Aorta (tissue), 5 donors: Measurements from ENCODE around the gene APLP1. TPM values are rescaled to one million over a fixed set of nuclear protein-coding genes. Genes with fewer than 3 reads are reported as not detected.
"Not testable (repeated sequence)": the region's sequence is repeated elsewhere in the genome, so short reads cannot be mapped to it uniquely, and the experiment has no call there.

Source experiments
- ATAC-seq: fragments of 200-7000 bp; cut with Tn5 transposase; one replicate; pipeline ENCODE4 v1.9.1; 2022; ENCODE audit warnings: moderate library complexity; ENCODE audit not compliant: low FRiP score
- DNase-seq, 2 donors: peaks; one replicate each; pipeline ENCODE4 v3.0.0-alpha.2; 2020
- H3K27ac ChIP-seq, 2 donors: one replicate each; pipeline ENCODE4 v1.5.1; 2013; ENCODE audit warnings: low read length in 2 of 2, mild to moderate bottlenecking in 2 of 2, moderate library complexity in 2 of 2, control low read depth in 1 of 2, inconsistent platforms in 1 of 2, low read depth in 1 of 2
- H3K27me3 ChIP-seq, 2 donors: one replicate each; pipeline ENCODE4 v1.6.1; 2013; ENCODE audit warnings: control low read depth in 1 of 2, low read length in 1 of 2, mild to moderate bottlenecking in 1 of 2, moderate library complexity in 1 of 2; ENCODE audit not compliant: insufficient read depth in 2 of 2, control insufficient read depth in 1 of 2
- H3K36me3 ChIP-seq, 2 donors: one replicate each; pipeline ENCODE4 v1.6.1; 2013; ENCODE audit warnings: control low read depth in 1 of 2, low read length in 1 of 2, mild to moderate bottlenecking in 1 of 2; ENCODE audit not compliant: insufficient read depth in 2 of 2, control insufficient read depth in 1 of 2
- H3K4me1 ChIP-seq, 2 donors: one replicate each; pipeline ENCODE4 v1.6.1; 2013; ENCODE audit warnings: low read length in 2 of 2, control low read depth in 1 of 2, mild to moderate bottlenecking in 1 of 2, moderate library complexity in 1 of 2; ENCODE audit not compliant: insufficient read depth in 2 of 2, control insufficient read depth in 1 of 2
- H3K4me3 ChIP-seq, 2 donors: one replicate each; pipeline ENCODE4 v1.5.1; 2013; ENCODE audit warnings: low read length in 2 of 2, control low read depth in 1 of 2, mild to moderate bottlenecking in 1 of 2
- H3K9me3 ChIP-seq: one replicate; pipeline ENCODE4 v1.6.1; 2013; ENCODE audit warnings: mild to moderate bottlenecking, low read length; ENCODE audit not compliant: control insufficient read depth
- WGBS, 2 donors: extraction: QIAGEN DNeasy Blood & Tissue Kit; methylation state at CpG; one replicate each; pipeline ENCODE4 v1.1.7; 2013; 5-methylcytosine and 5-hydroxymethylcytosine counted together
- intact Hi-C, 2 donors: fragments of 100-400 bp; cut with DNase I; formaldehyde crosslinking; loops; one replicate each; pipeline versions ENCODE4 v1.14.2 to v1.15.0; 2022
- polyA plus RNA-seq, 2 donors: library from polyadenylated mRNA; stranded (reverse); fragments of 200-250 nt; gene quantifications; one replicate each; pipeline ENCODE4 v1.2.3, GENCODE V29; 2013
- total RNA-seq, 2 donors: library from RNA; stranded (reverse); fragmentation: NEBNext Ultra II Directional; extraction: Animal tissue kit (Norgen Biotek cat#: 25700); gene quantifications; one replicate each; pipeline ENCODE4 v1.2.1, GENCODE V29; 2021
- donor health status: healthy with polysubstance abuse.
- donor health status: Bipolar disorder and iron deficiency.
- donor health status: DM: no; HTN: no; CAD: no.
- donor health status: DM: no; HTN: no; CAD: no.
- donor health status: DM: yes; HTN: yes; CAD: no.

Gene APLP1
- total and polyA plus RNA-seq, 4 donors, result 7.6 to 23.0 (median 13.2) TPM

DNA sequence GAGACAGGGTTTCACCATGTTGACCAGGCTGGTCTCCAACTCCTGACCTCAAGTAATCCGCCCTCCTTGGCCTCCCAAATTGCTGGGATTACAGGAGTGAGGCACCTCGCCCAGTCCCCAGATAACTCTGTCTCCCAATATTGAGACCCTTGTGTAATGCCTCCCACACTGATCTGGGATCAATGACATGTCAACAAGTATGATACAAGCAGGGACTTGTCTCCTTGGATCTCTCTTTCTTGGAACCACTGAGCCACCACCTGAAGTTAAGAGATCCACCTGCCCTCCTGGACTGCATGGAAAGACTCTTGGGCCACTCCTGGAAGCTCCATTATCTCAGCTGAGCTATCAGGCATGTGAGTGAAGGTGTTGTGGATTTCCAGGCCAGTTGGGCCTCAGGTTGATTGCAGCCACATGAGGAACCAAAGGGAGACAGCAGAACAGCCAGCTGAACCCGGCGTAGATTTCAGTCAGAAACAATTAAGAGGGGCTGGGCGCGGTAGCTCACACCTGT, 16.9 kb downstream of the APLP1 start:
- H3K4me1 ChIP-seq, result no peaks in the 10 kb centered on the region
- ATAC-seq (no peak), DNase-seq (no peak)
- 90 to 91% methylated on average over 6 of the region's 6 CpGs for WGBS, 2 donors
- intact Hi-C loops, result no loop called here
- no peaks in the 10 kb centered on the region for H3K27me3 ChIP-seq
- H3K9me3 ChIP-seq, result no peaks in the 10 kb centered on the region
- H3K27ac ChIP-seq, result no peak overlapping the region
- H3K36me3 ChIP-seq, result no peaks in the 10 kb centered on the region
- H3K4me3 ChIP-seq, result no peak overlapping the region

DNA sequence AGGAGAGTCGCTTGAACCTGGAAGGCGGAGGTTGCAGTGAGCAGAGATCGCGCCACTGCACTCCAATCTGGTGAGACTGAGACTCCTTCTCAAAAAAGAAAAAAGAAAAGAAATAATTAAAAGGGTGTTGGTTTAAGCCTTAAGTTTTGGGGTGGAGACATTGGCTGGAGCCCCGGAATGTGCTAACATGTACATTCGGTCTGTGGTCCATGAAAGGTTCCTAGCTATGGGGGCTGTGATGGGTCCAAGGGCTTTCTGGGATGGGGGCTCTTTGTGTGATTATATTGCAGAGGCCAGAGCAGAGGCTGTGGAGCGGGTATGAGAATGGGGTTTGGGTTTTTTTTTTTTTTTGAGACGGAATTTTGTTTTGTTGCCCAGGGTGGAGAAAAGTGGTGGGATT, 17.5 kb downstream of the APLP1 start:
- DNase-seq (no peak), ATAC-seq (no peak)
- intact Hi-C loops, result no loop called here

DNA sequence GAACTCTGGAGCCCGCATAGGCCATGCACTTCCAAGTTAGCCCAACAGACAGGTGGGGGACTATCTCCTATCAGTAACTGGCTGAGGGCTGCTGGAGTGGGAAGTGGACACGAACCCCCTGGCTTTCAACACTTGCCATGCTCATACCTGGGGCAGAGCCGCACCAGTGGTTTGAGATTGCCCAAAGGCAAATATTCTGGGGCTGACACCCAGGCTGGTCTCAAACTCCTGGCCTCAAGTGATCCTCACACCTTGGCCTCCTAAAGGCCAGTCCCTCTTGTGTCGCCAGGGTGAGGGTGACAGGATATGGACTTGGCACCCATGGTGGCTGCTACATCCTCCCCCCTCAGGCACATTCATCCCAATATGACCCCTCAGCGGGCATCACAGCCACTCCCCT, 18.8 kb downstream of the APLP1 start:
- Histone ChIP-seq H3K9me3 (no peaks in the 10 kb centered on the region), H3K27ac (no peak overlapping the region), H3K4me3 (no peak overlapping the region), H3K36me3 (no peaks in the 10 kb centered on the region), H3K4me1 (no peaks in the 10 kb centered on the region), H3K27me3 (no peaks in the 10 kb centered on the region)
- ATAC-seq, result no peak
- intact Hi-C loops, result no loop called here
- no peak for DNase-seq
- 93 to 94% methylated on average over 5 of the region's 5 CpGs for WGBS, 2 donors

More for the DNA sequence above, 17.5 kb downstream of the APLP1 start:
- 94 to 95% methylated on average over 7 of the region's 8 CpGs for WGBS, 2 donors
- no peaks in the 10 kb centered on the region for H3K27me3 ChIP-seq
- no peaks in the 10 kb centered on the region for H3K4me1 ChIP-seq
- no peak overlapping the region for H3K4me3 ChIP-seq
- H3K27ac ChIP-seq, result no peak overlapping the region
- H3K36me3 ChIP-seq, result no peaks in the 10 kb centered on the region
- no peaks in the 10 kb centered on the region for H3K9me3 ChIP-seq

DNA sequence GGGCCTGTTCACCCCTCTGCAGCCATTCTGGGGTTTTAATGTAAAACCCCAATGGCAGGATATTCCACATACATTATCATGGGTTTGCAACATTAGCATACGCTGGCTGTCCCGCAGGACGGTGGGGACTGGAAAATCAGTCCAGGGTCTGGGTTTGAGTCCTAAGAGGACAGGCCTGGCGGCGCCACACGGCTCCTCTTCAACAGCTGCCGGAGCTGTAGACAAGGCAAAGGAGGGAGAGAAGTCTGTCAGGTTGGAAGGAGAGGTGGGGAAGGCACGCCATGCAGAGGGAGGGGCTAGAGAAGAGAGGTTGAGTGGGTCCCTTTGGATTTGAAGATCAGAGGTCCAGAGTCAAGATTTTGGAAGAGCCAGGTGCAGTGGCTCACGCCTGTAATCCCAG, 20.0 kb downstream of the APLP1 start:
- ATAC-seq, result no peak
- Histone ChIP-seq H3K4me1 (no peaks in the 10 kb centered on the region), H3K9me3 (no peaks in the 10 kb centered on the region), H3K27me3 (no peaks in the 10 kb centered on the region), H3K4me3 (no peak overlapping the region), H3K27ac (no peak overlapping the region), H3K36me3 (no peaks in the 10 kb centered on the region)
- intact Hi-C loops, result no loop called here
- 91 to 92% methylated on average over 9 of the region's 9 CpGs for WGBS, 2 donors
- no peak for DNase-seq

DNA sequence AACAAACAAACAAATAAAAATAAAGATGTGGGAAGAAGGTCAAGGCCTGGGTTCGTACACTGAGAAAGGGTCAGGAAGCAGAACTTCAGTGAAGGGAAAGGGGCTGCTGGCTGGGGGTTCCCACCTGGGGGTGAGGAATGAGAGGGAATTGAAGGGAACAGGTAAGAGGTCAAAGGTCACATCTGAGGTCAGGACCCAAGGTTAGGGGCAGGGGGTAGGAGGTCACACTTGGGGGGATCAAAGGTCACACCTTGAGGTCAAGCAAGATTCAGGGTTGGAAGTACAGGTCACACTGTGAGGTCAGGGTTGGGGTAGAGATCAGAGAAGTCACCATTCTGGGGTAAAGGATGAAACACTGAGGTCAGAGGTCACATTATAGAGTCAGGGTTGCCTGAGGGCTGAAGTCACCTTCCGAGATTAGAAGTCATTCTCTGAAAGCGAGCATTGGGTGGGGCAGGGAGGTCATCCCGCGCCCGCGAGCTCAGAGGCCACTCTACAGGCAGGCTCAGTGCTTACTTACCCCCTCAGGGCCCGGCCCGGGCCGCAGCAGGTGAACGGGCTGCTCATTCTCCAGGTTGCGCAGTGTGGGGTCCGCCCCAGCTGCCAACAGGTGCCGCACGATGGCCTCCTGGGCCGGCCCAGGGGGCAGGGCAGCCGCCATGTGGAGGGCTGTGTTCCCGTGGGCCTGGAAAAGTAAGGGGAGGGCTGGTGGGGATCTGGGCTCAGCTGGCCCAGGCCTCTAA, 21.2 kb downstream of the APLP1 start:
- H3K36me3 ChIP-seq, result no peaks in the 10 kb centered on the region
- DNase-seq (no peak), ATAC-seq (no peak)
- no peaks in the 10 kb centered on the region for H3K4me1 ChIP-seq
- H3K9me3 ChIP-seq, result no peaks in the 10 kb centered on the region
- 95% methylated on average over 18 of the region's 18 CpGs for WGBS, 2 donors
- no peak overlapping the region for H3K4me3 ChIP-seq
- intact Hi-C loops, result no loop called here
- no peak overlapping the region for H3K27ac ChIP-seq
- H3K27me3 ChIP-seq, result no peaks in the 10 kb centered on the region

DNA sequence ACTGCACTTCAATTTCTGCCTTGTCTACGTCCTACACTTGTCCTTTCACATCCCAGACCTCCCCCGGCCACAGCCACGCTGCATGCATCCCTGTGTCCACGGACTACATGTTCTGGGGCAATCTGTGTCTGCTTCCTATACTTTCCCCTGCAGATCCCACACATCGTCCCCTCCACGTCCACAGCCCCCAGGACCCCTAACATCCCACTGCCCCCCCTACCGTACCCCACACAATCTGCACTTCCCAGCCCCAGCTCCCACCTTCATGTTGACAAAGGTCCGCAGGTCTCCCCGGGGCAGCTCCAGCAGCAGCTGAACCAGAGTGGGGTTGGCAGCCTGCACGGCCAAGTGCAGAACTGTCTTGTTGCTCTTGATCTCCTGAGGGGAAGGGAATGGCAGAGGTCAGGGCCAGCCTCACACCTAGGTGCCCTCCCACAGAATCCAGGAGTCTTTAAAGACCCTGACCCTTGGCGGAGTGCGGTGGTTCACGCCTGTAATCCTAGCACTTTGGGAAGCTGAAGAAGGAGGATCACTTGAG, 21.8 kb downstream of the APLP1 start:
- intact Hi-C loops, result no loop called here
- H3K4me3 ChIP-seq, result no peak overlapping the region
- no peaks in the 10 kb centered on the region for H3K4me1 ChIP-seq
- ATAC-seq, result no peak
- no peaks in the 10 kb centered on the region for H3K36me3 ChIP-seq
- 93 to 94% methylated on average over 13 of the region's 13 CpGs for WGBS, 2 donors
- no peak for DNase-seq
- no peak overlapping the region for H3K27ac ChIP-seq
- no peaks in the 10 kb centered on the region for H3K9me3 ChIP-seq
- no peaks in the 10 kb centered on the region for H3K27me3 ChIP-seq

DNA sequence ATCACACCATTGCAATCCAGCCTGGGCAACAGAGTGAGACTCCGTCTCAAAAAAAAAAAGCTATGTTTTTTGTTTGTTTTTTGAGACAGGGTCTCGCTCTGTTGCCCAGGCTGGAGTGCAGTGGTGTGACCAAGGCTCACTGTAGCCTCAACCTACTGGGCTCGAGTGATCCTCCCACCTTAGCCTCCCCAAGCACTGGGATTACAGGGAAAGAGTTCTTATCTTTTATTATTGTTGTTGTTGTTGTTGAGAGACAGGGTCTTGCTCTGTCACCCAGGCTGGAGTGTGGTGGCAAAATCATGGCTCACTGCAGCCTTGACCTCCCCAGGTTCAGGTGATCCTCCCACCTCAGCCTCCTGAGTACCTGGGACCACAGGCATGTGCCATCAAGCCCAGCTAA, 23.4 kb downstream of the APLP1 start:
- H3K27me3 ChIP-seq, ATAC-seq, H3K36me3 ChIP-seq, H3K9me3 ChIP-seq, intact Hi-C loops, H3K4me1 ChIP-seq, H3K27ac ChIP-seq, H3K4me3 ChIP-seq, DNase-seq: not testable (repeated sequence)
- 89 to 94% methylated on average over 3 of the region's 3 CpGs for WGBS, 2 donors

DNA sequence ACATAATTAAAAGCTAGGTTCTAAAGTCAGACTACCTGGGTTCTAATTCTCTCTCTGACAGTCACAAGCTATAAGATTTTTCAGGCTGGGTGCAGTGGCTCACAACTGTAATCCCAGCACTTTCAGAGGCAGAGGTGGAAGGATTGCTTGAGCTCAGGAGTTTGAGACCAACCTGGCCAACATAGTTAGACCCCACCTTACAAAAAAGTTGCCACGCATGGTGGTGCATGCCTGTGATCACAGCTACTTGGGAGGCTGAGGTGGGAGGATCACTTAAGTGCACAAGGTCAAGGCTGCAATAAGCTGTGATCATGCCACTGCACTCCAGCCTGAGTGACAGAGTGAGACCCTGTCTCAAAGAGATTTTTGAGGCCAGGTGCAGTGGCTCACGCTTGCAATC, 26.0 kb downstream of the APLP1 start:
- intact Hi-C loops, result no loop called here
- Histone ChIP-seq H3K27me3 (no peaks in the 10 kb centered on the region), H3K36me3 (no peaks in the 10 kb centered on the region), H3K4me1 (no peaks in the 10 kb centered on the region), H3K4me3 (no peak overlapping the region), H3K9me3 (no peaks in the 10 kb centered on the region), H3K27ac (no peak overlapping the region)
- 95 to 97% methylated on average over 2 of the region's 2 CpGs for WGBS, 2 donors
- ATAC-seq, result no peak
- no peak for DNase-seq
